Body of pancreas (tissue), 4 donors: ENCODE results near the gene ADCY9.

Source experiments
- POLR2A ChIP-seq, 3 donors: fragments of 450-650 bp; IDR thresholded peaks; one replicate each; pipeline ENCODE4 v1.6.1; 2016; ENCODE audit warnings: antibody characterized with exemption in 3 of 3, mild to moderate bottlenecking in 2 of 3
- TF ChIP-seq, protein P1 (sequence below), 7 experiments: fragments of 450-650 bp in 4 of 7; fragments of 200-600 bp in 3 of 7; sonication (generic) in 3 of 7; IDR thresholded peaks; one replicate each; pipeline ENCODE4 v1.5.1; 2016 to 2019; ENCODE audit warnings: antibody characterized with exemption in 7 of 7

DNA sequence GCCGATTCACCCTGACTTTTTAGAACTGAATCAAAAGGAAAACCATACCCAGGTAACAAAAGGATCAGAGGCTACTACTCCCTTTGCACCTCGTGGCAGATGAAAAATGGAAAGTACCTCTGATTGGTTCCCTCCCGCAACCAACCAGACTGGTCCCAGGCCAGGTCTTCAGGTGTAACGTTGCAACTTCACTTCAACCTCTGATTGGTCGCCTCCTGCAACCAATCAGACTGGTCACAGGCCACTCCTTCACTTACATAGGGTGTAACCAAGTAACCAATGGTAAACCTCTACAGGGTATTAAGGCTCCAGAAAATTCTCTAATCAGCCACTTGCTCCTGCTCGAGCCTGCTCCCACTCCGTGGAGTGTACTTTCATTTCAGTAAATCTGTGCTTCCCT, 89.4 kb downstream of the ADCY9 start:
- TF ChIP-seq, protein P1, sequence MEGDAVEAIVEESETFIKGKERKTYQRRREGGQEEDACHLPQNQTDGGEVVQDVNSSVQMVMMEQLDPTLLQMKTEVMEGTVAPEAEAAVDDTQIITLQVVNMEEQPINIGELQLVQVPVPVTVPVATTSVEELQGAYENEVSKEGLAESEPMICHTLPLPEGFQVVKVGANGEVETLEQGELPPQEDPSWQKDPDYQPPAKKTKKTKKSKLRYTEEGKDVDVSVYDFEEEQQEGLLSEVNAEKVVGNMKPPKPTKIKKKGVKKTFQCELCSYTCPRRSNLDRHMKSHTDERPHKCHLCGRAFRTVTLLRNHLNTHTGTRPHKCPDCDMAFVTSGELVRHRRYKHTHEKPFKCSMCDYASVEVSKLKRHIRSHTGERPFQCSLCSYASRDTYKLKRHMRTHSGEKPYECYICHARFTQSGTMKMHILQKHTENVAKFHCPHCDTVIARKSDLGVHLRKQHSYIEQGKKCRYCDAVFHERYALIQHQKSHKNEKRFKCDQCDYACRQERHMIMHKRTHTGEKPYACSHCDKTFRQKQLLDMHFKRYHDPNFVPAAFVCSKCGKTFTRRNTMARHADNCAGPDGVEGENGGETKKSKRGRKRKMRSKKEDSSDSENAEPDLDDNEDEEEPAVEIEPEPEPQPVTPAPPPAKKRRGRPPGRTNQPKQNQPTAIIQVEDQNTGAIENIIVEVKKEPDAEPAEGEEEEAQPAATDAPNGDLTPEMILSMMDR (IDR thresholded peaks at IDR 0.05): no peak
- TF ChIP-seq POLR2A (IDR thresholded peaks at IDR 0.05): no peak
